ENCODE measurements around the gene NAB2.

GRCh38 chr12:57049119-57049446 lies 39.8 kb upstream of the NAB2 start:
- TF ChIP-seq CTCF (IDR thresholded peaks at IDR 0.05) (no peak), POLR2A (IDR thresholded peaks at IDR 0.05) (peak; percentile 40 to 63)
